ENCODE results near the gene EPHA5. TPM values are rescaled to one million over a fixed set of nuclear protein-coding genes. Genes with fewer than 3 reads are reported as not detected.

The EPHA5 gene
- total RNA-seq, 1 donor from 2014 or later = not detected

DNA sequence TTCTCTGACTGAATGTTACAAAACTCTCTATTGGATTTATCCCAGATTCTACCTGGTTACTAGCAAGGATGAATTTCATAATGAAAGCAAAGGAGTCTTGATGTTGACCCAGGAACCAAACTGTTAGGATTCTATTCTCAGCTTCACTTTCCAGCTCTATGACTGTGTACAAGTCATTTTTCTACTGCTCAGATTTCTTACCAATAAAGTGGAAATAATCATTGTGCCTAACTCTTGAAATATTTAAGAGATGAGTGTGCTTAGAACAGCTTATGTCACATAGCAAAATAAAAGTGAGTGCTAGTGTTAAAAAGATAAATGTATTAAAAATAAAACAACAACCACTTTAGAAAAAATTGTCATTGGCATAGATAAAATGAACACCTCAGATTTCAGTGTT lies 45.6 kb downstream of the EPHA5 start:
- DNase-seq (ENCODE audit: low read depth in 2 of 2) = peak in 1 of 2 donors; percentile 1

DNA sequence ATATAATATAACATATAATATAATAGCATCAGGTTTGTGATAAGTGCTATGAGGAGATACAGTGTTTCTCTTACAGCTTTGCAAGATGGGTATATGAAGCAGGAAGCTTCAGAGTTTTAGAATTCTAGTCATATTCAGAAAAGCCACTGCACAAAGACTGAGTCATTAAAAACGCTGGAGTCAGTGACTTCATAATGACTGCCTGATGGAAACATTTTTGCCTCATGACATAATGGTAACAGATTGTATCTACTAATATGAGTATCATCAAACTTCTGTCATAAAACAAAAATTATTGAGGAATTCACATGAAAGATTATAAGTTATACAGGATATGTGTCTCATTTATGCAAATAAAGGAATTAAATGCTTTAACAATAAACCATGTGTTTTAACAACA lies 46.8 kb downstream of the EPHA5 start:
- peak in 1 of 2 donors; percentile 85 for DNase-seq (ENCODE audit: low read depth in 2 of 2)

DNA sequence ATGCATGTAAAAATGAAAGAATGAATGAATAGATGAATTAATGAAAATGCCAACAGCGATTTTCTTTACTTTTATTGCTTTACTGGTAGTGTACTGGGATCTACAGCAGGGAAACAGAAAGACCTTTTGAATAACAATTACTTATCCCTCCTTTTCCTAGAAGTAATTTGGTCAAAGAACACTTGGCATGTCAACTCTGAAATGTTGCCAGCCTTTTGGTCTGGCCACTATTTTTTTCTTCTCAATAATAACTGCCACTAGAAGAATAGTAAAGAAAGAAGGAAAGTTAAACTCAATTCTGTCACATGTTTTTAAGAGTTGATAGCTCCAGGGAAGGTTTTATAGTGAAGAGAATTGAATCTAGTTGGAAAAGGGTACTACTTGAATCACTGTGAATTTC lies 52.9 kb downstream of the EPHA5 start:
- DNase-seq (ENCODE audit: low read depth in 2 of 2) = no peak

DNA sequence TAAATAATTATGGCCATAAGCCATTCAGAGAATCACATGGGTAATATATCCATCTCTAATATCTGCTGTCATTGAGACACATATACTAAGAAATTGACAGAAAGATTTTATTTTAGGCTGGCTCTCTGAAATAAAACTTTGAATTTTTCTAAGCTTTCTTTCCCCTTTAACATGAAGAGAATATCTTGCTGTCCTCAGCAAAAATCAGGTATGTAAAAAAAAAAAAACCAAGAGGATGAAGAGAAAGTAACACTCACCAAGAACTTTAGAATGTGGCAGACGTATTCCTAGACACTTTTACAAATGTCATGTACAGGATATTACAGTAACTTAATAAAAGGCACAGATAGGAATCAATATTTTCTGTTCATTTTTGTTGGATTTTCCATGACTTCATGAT lies 65.8 kb downstream of the EPHA5 start:
- no peak for DNase-seq (ENCODE audit: low read depth in 2 of 2)

DNA sequence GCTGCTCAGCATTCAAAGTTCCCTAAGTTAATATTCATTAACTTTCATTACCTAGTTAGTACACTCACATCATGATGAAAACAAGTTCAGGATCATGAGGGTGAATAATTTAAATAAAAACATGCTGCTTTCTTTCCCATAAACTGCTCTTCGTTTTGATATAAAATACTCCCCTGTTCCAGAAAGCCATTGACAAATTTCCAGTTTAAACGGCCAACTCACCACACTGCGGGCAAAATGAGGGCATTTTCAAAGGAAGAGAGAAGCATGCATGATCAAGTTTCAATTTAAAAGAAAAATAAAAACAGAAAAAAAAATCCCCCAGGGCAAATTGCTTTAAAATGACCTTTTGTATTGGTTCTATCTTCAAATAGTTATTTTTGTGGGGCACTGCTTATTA lies 69.6 kb downstream of the EPHA5 start:
- DNase-seq (ENCODE audit: low read depth in 2 of 2) = no peak

DNA sequence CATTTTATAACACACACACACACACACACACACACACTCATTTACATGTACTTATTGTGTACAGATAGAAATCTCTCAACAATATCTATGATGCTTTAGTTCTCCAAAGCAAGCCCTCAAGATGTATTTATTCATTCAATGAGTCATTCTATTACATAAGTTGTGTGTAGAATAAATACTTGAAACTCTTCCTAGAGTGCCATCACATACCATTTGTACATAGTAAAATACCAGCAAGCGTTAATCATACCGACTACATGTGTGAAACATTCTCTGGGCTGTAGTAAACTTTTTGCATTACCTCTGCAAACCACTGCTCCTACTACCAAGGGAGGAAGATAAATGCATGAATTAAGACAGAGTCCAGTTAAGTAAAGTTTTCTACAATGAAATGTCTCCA lies 70.9 kb downstream of the EPHA5 start:
- DNase-seq (ENCODE audit: low read depth in 2 of 2) = no peak

DNA sequence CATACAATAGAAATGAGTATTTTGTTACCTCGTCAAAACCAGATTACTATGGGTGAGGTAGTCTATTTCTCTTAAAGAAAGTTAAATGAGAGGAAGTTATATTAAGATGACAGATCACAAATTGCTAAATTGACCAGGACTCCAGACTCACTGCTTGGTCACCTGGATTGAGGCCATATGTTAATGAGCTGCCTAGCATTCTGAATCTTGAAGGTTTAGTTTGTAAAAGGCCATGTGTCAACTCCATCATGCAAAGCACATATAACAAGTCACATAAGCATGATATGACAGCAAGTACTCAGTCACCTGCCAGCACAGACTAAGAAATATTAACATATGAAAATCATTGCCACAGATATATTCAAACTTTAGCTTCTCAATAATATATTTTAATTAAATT lies 72.6 kb downstream of the EPHA5 start:
- no peak for DNase-seq (ENCODE audit: low read depth in 2 of 2)

DNA sequence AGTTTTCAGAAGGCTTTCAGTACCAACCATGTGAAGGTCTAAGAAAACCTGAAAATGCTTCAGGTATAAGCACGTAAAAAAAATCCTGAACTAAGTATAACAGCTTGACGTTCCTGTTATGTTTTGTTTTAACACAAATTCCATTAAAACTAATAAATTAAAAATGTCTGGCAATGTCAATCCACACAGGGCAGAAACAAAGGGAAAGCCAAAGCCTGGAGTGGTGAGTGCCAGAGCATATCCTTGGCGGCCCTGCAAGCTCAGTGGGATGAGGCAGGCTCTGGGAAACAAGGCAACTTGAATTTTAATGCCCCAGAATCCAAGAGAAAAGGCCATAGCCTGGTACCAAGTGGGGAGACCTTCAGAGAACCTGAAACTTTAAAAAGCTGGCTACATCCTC lies 78.2 kb downstream of the EPHA5 start:
- DNase-seq (ENCODE audit: low read depth in 2 of 2) = no peak

DNA sequence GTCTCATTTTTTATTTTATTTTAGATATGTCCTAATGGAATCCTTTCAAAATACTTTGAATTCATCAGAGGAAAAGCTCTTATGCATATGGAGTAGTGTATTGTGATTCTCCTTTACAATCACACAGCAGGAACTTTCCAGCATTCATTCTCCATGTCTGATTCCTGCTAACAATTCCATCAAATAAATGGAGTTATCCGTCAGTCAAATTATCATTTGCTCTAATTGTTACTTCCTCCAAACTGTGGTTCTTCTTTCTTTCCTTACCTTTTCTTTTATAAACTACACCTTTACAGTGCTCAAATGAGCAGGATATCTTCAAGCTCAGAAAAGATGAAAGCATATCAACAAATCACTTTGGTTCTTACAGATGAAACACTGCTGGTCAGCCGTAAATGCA lies 80.4 kb downstream of the EPHA5 start:
- no peak for DNase-seq (ENCODE audit: low read depth in 2 of 2)

DNA sequence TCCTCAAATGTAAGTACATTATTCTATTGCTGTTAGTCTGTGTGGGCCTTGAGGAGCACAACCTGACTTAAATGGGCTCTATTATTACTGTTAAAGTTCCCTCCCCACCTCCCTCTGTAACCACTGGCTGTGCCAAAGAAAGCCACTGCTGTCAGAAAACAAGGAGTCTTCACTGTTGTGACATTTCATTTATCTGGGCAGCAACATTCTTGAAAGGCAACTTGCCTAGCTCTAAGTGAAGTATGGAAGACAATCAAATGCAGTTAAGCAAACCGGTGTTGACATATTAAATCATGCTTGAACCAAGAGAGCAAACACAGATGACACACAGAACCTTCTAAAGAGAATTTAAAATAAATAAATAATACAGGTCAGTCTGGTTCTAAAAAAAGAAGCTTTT lies 81.0 kb downstream of the EPHA5 start:
- DNase-seq (ENCODE audit: low read depth in 2 of 2) = no peak

DNA sequence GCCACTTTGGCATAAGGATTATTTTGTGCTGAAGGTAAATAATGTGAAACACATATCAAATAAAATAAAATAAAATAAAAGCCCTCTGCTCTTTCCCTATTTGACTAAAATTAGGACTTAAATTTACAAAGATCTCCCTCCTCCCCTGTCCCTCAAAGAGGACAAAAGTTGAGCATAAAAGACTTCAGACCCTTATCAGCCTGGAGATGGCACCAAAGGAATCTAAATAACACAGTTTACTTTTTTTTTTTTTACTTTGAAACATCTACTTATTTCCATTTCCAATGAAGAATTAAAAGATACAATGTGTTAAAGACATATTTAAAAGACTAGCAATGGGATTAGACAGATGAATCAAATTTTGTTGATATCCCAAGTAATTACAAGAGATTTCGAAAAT lies 89.7 kb downstream of the EPHA5 start:
- DNase-seq (ENCODE audit: low read depth in 2 of 2) = peak in 1 of 2 donors; percentile 44

DNA sequence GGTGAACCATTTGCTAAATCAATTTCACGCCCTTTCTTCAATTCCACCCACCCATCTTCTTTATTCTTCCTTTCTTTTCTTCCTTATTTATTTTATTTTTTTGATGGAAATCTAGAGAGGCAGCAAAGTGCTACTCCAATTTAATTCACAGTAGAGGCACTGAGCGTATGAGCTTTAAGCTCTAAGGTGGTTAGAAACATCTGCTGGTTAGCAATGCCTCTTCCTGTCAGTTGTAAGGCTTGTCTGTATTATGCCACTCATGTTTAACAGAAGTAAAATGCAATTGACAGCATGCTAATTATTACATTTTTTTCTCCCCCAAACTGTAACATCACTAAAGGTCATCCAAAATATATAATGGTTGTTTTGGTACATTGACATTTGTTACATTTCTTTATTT lies 103.8 kb downstream of the EPHA5 start:
- DNase-seq (ENCODE audit: low read depth in 2 of 2) = no peak

DNA sequence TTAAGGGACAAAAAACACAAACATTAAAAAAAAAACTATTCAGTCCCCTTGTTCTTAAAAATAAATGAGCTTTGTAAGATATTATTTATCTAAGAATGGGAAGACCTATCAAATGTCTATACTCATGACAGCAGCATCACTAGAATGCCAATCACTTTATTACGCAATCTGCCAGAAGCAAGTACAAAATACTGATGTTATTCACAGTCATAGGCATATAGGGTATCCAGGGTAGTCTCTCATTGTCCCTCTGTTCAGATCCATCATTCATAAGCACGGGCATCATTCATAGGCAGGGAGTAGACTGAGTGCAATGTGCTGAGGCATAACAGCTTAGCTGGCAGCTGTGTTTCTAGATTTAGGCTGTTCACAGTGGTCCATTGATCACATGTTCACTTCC lies 109.1 kb downstream of the EPHA5 start:
- no peak for DNase-seq (ENCODE audit: low read depth in 2 of 2)

DNA sequence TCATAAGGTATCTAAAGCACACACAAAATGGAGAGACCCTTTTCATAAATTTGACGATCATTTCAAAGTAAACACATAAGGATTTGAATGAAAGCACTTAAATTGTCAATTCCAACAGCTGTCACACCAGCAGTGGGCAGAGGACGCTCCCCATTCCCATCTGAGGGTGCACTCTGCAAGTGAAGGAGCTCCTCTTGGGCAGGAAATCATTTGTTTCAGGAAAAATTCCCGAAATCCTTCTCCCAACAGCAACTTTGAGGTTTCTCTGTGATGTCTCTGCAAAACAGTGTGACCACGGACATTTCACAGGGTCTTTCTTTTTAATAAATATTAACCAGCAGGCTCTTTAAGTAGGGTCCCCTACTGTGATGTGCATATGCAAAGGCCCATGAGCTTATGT lies 111.0 kb downstream of the EPHA5 start:
- DNase-seq (ENCODE audit: low read depth in 2 of 2) = no peak

DNA sequence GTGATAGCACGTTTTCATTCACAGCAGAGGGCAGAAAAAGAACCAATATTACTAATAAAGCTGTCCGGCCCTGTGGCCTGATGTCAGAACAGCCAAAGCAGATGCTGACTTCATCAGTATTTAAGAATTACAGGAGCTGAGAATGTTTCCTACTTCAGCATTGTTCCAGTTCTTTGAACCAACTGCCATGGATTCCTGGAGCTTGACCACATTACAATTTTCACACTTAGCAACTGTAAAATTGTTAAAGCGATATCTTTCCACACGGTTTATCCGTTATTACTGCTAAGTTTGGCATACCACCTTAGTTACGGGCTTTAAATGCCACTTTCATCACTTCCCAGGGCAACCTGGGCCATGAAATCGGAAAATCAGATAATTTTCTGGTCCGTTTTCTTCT lies 118.2 kb downstream of the EPHA5 start:
- DNase-seq (ENCODE audit: low read depth in 2 of 2) = no peak

DNA sequence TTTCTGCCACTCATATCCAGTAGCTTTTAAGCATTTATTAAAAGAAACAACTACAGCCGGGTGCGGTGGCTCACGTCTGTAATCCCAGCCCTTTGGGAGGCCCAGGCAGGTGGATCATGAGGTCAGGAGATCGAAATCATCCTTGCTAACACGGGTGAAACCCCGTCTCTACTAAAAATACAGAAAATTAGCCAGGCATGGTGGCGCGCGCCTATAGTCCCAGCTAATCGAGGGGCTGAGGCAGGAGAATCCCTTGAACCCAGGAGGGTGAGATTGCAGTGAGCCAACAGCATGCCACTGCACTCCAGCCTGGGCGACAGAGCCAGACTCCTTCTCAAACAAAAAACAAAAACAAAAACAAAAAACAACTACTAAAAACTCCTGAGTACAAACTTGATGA lies 119.8 kb downstream of the EPHA5 start:
- DNase-seq (ENCODE audit: low read depth in 2 of 2) = no peak

DNA sequence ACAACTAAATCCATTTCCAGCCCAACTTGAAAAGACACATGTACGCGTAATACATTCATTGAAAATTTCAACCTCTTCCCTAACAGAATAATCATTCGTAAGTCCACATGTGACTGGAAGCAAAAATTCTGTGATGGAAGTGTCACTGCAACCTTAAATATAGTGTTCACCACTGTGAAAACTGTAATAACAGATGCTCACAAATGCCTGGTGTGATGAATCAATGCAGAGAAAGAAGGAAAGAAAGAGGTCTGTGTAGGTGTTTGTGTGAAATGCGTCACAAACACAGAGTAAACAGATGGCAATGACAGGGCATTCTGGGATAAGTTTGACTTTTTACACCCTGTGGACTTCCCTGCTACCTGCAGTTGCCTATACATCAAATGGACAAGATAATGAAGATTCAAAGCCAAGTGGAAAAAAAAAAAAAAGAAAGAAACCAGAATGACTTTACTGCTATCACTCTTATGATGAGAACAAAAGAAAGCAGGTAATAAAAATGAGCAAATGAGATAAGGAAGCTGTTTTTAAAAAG lies 123.3 kb downstream of the EPHA5 start:
- no peak for DNase-seq (ENCODE audit: low read depth in 2 of 2)

DNA sequence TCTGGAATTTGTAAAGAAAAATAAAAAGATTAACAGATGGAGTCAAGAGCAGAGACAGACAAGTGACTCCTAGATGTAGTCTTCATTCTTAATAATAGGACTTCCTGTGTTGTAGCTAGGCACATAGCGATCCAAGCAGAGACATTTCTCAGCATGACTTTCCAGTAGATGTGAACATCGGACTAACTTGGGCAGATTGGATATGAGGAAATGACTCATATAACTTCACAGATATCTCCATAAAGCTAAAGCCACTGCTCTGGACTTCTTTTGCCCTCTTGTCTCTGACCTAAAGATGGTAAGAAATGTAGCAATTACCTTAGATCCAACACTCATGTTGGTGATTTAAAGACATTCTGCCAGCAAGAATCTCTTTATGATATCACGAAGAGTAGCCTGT lies 131.7 kb downstream of the EPHA5 start:
- peak in 1 of 2 donors; percentile 95 for DNase-seq (ENCODE audit: low read depth in 2 of 2)

DNA sequence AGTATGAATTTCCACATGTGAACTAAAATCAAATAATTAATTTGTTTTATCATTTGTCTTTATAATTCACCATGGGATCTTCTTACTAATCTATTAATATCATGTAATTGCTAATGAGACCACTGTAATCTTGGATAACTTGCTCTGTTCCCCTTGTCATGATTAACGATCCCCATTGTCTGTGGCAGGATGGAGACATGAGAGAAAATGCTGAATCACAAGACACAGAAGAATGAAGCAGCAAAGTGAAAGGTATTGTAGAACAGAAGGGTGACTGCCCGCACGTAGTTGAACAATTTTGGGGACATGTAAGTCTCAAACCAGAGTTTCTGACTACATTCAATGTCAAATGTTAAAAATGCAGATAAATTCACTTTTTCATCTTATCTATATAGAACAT lies 135.2 kb downstream of the EPHA5 start:
- DNase-seq (ENCODE audit: low read depth in 2 of 2) = peak in 1 of 2 donors; percentile 72

DNA sequence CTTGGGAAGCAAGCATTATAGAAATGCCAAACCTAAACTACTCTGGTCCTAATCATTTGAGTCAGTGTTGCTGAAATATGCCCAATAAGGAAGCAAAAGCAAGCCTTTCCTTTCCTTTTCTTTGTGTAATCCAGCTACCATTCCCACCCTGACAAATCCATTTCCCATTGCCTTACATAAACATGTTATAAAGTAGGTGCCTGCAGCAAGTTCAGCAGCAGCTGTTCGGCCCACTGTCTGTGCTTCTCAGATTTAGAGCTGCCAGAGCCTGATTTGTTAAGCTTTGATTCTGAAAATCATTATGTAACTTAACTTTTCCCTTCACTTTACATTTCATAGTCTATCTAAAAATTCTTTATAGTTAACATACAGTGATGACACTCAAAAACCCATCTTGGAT lies 148.6 kb downstream of the EPHA5 start:
- peak in 1 of 2 donors; percentile 56 for DNase-seq (ENCODE audit: low read depth in 2 of 2)

DNA sequence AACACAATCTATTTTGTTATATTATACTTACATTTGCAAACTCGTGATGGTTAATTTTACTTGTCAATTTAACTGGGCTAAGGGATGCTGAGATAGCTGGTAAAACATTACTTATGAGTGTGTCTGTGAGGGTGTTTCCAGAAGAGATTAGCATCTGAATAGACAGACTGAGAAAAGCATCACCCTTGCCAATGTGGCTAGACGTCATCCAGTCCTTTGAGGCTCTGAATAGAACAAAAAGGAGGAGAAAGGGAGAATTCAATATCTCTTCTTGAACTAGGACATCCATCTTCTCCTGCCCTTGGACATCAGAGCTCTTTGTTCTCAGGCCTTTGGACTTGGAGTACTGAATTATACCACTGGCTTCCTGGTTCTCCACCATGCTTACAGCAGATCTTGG lies 154.6 kb downstream of the EPHA5 start:
- DNase-seq (ENCODE audit: low read depth in 2 of 2) = no peak

DNA sequence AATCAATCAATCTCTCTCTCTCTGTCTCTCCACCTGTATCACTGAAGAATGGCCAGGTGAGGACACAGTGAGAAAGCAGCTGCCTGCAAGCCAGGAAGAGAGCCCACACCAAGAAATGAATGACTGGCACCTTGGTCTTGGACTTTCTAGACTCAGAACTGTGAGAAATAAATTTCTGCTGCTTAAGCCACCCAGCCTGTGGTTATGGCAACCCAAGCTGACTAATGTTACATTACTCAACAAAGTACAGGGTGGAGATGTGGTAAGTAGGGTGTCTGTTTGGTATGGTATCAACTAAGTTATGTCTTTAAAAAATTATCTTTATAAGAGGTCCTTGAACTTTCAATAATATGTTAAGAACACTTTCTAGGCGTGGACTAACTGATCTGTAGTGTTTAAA lies 159.3 kb downstream of the EPHA5 start:
- DNase-seq (ENCODE audit: low read depth in 2 of 2) = peak in 1 of 2 donors; percentile 31

DNA sequence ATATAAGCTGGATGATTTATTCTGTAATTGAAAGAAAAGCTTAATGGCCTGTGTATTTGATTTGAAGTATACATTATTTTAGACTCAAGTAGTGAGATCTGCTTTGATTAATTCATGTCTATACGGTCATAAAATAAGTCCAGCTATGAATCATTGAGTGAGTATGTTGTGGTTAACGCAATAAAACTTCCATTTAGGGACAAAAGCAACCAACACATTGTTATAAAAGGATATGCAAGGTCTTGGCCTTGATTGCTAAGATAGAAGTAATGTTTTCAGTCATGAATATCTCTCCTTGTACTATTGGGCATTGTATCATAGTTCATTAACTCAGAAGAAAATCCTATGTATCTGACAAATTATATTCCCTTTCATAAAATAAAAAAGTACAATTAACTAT lies 162.1 kb downstream of the EPHA5 start:
- peak in 1 of 2 donors; percentile 95 for DNase-seq (ENCODE audit: low read depth in 2 of 2)

DNA sequence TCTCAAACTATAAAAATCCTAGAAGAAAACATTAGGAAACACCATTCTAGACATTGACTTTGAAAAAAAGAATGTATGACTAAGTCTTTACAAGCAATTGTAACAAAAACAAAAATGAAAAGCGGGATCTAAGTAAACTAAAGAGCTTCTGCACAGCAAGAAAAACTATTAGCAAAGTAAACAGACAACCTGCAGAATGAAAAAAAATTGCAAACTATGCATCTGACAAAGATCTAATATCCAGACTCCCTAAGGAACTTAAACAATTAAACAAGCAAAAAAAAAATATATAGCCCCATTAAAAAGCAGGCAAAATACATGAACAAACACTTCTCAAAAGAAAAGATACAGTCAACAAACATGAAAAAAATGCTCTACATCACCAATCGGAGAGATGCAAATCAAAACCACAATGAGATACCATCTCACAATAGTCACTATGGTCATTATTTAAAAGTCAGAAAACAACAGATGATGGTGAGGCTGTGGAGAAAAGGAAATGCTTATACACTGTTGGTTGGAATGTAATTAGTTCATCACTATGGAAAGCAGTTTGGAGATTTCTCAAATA lies 168.1 kb downstream of the EPHA5 start:
- peak in 1 of 2 donors; percentile 87 for DNase-seq (ENCODE audit: low read depth in 2 of 2)
